ENCODE measurements around the gene PLAAT2. TPM values are rescaled to one million over a fixed set of nuclear protein-coding genes. Genes with fewer than 3 reads are reported as not detected.

The PLAAT2 gene
- total RNA-seq, 1 experiment from 2014 or later, result 13.6 TPM

DNA sequence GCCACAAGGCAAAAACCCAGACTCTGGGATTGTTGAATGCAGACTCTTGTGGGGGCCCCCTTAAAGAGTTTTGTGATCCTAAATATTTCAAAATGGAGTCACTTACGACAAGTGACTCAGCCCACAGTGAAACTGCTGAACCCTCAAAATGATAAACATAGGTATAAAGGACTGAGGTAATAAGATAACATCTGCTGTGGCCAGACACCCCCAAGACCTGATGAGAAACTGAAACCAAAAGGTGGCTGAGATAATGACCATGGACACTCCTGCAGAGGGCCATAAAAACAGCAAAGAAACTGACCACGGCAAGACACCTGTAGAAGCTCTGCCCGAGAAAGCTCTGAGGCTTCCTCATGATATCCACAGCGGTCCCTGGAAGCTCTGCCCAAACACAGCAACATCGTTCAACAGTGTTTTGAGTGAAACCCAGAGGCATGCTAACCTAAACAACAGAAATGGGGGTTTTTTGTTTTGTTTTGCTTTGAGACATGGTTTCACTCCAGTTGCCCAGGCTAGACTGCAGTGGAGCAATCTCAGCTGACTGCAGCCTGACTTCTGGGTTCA, 28.2 kb downstream of the PLAAT2 start:
- H3K4me3 ChIP-seq, result no peak overlapping the region
- BruUV-seq (replicated peaks), result no TSS peak
- intact Hi-C loops (cut with micrococcal nuclease; ENCODE audit: unreplicated experiment), result no loop called here
- TF ChIP-seq, protein P1, sequence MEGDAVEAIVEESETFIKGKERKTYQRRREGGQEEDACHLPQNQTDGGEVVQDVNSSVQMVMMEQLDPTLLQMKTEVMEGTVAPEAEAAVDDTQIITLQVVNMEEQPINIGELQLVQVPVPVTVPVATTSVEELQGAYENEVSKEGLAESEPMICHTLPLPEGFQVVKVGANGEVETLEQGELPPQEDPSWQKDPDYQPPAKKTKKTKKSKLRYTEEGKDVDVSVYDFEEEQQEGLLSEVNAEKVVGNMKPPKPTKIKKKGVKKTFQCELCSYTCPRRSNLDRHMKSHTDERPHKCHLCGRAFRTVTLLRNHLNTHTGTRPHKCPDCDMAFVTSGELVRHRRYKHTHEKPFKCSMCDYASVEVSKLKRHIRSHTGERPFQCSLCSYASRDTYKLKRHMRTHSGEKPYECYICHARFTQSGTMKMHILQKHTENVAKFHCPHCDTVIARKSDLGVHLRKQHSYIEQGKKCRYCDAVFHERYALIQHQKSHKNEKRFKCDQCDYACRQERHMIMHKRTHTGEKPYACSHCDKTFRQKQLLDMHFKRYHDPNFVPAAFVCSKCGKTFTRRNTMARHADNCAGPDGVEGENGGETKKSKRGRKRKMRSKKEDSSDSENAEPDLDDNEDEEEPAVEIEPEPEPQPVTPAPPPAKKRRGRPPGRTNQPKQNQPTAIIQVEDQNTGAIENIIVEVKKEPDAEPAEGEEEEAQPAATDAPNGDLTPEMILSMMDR (conservative IDR thresholded peaks at IDR 0.05), result no peak
- TF ChIP-seq EZH2 (IDR thresholded peaks at IDR 0.05; ENCODE audit: low read depth), result no peak
- H4K20me1 ChIP-seq (ENCODE audit: insufficient read depth), result no peaks in the 10 kb centered on the region
- no peaks in the 10 kb centered on the region for H3K27me3 ChIP-seq (ENCODE audit: insufficient read depth, low read depth)
- peaks cover 5% of the 10 kb centered on the region for H3F3A ChIP-seq (ENCODE audit: insufficient read depth, low read depth)
- H2AFZ ChIP-seq, result no peak overlapping the region
- H3K9me3 ChIP-seq (ENCODE audit: insufficient read depth, low read depth), result no peaks in the 10 kb centered on the region
- CTCF ChIA-PET, result no interaction called here
- POLR2A ChIA-PET (ENCODE audit: unreplicated experiment), result no interaction called here
- no peaks in the 10 kb centered on the region for H3K9me2 ChIP-seq (ENCODE audit: insufficient read depth)
- DNase-seq, result no peak
- no peak overlapping the region for H3K27ac ChIP-seq
- no peaks in the 10 kb centered on the region for H3K79me2 ChIP-seq (ENCODE audit: low read depth)
- peaks cover 40% of the 10 kb centered on the region for H3K4me1 ChIP-seq (replicated peaks; ENCODE audit: insufficient read depth)
- no peaks in the 10 kb centered on the region for H3K36me3 ChIP-seq (ENCODE audit: low read depth)
- no peak overlapping the region for H3K4me2 ChIP-seq

- H3K4me2 ChIP-seq, result peak overlapping the region; percentile 12
- H3K36me3 ChIP-seq (ENCODE audit: low read depth), result no peaks in the 10 kb centered on the region
- no peak overlapping the region for H3K4me3 ChIP-seq
- peak in 1 of 2 experiments; percentile 44 for DNase-seq
- no peaks in the 10 kb centered on the region for H3K27me3 ChIP-seq (ENCODE audit: insufficient read depth, low read depth)
- CTCF ChIA-PET, result no interaction called here
- H4K20me1 ChIP-seq (ENCODE audit: insufficient read depth), result no peaks in the 10 kb centered on the region
- POLR2A ChIA-PET (ENCODE audit: unreplicated experiment), result interaction anchor here (0.5 kb wide), 1 partner anchor 412 kb away, joined by 3 read pairs; no protein-coding TSS in a partner anchor
- no peak overlapping the region for H3K27ac ChIP-seq
- H2AFZ ChIP-seq, result no peak overlapping the region; the same call in 1 of the 2 replicates
- H3K4me1 ChIP-seq (replicated peaks; ENCODE audit: insufficient read depth), result peaks cover 40% of the 10 kb centered on the region
- H3F3A ChIP-seq (ENCODE audit: insufficient read depth, low read depth), result peaks cover 5% of the 10 kb centered on the region
- TF ChIP-seq, protein P1 (conservative IDR thresholded peaks at IDR 0.05), result no peak
- TF ChIP-seq EZH2 (IDR thresholded peaks at IDR 0.05; ENCODE audit: low read depth), result no peak
- H3K9me3 ChIP-seq (ENCODE audit: insufficient read depth, low read depth), result no peaks in the 10 kb centered on the region
- no peaks in the 10 kb centered on the region for H3K79me2 ChIP-seq (ENCODE audit: low read depth)
- BruUV-seq (replicated peaks), result no TSS peak
- no peaks in the 10 kb centered on the region for H3K9me2 ChIP-seq (ENCODE audit: insufficient read depth)
- intact Hi-C loops (cut with micrococcal nuclease; ENCODE audit: unreplicated experiment), result no loop called here
Measured at GRCh38 chr11:63534076-63534475, 29.1 kb downstream of the PLAAT2 start.

- POLR2A ChIA-PET (ENCODE audit: unreplicated experiment), result interaction anchor here (0.6 to 0.7 kb wide), 2 partner anchors 34 to 90 kb away, joined by 3 to 6 read pairs; no protein-coding TSS in a partner anchor
Measured at GRCh38 chr11:63532799-63533475, 30.2 kb downstream of the PLAAT2 start.

More at GRCh38 chr11:63532799-63533475, 30.2 kb downstream of the PLAAT2 start:
- no peak overlapping the region for H3K4me3 ChIP-seq
- no peaks in the 10 kb centered on the region for H4K20me1 ChIP-seq (ENCODE audit: insufficient read depth)
- no peaks in the 10 kb centered on the region for H3K79me2 ChIP-seq (ENCODE audit: low read depth)
- H2AFZ ChIP-seq, result no peak overlapping the region
- intact Hi-C loops (cut with micrococcal nuclease; ENCODE audit: unreplicated experiment), result no loop called here
- DNase-seq, result no peak
- no TSS peak for BruUV-seq (replicated peaks)
- H3K9me3 ChIP-seq (ENCODE audit: insufficient read depth, low read depth), result no peaks in the 10 kb centered on the region
- H3K9me2 ChIP-seq (ENCODE audit: insufficient read depth), result no peaks in the 10 kb centered on the region
- H3K4me2 ChIP-seq, result peak overlapping the region; percentile 45; the same call in 1 of the 2 replicates
- H3K4me1 ChIP-seq (replicated peaks; ENCODE audit: insufficient read depth), result peaks cover 40% of the 10 kb centered on the region
- CTCF ChIA-PET, result interaction anchor here (0.5 to 1.2 kb wide), 4 partner anchors 8 to 693 kb away, joined by 3 to 5 read pairs (median 4); no protein-coding TSS in a partner anchor
- H3K36me3 ChIP-seq (ENCODE audit: low read depth), result no peaks in the 10 kb centered on the region
- no peak overlapping the region for H3K27ac ChIP-seq
- TF ChIP-seq, protein P1 (conservative IDR thresholded peaks at IDR 0.05), result no peak
- TF ChIP-seq EZH2 (IDR thresholded peaks at IDR 0.05; ENCODE audit: low read depth), result no peak
- no peaks in the 10 kb centered on the region for H3K27me3 ChIP-seq (ENCODE audit: insufficient read depth, low read depth)
- peaks cover 5% of the 10 kb centered on the region for H3F3A ChIP-seq (ENCODE audit: insufficient read depth, low read depth)
